Measurements from ENCODE around the gene PCCA.
A peak's percentile ranks its signal among the peaks of the same experiment; 100 is the strongest.
"Not testable (repeated sequence)": the region's sequence is repeated elsewhere in the genome, so short reads cannot be mapped to it uniquely, and the experiment has no call there.

The PCCA gene

GRCh38 chr13:100573121-100573520 is 484.2 kb downstream of the PCCA start:
- Histone ChIP-seq H3K9ac (ENCODE audit: low read length) (no peak overlapping the region), H3K27ac (ENCODE audit: low read depth, low read length) (no peak overlapping the region), H4K20me1 (ENCODE audit: low read depth, low read length) (no peaks in the 10 kb centered on the region), H3K4me3 (ENCODE audit: insufficient read depth, low read length, poor library complexity, severe bottlenecking) (no peak overlapping the region), H3F3A (ENCODE audit: insufficient read depth) (no peaks in the 10 kb centered on the region), H3K27me3 (ENCODE audit: low read length) (no peaks in the 10 kb centered on the region), H3K79me2 (ENCODE audit: insufficient read depth, low read length) (no peaks in the 10 kb centered on the region), H2AFZ (ENCODE audit: low read depth, low read length, severe bottlenecking) (no peak overlapping the region), H3K4me2 (ENCODE audit: low read depth, low read length, poor library complexity, severe bottlenecking) (no peak overlapping the region), H3K9me2 (replicated peaks; ENCODE audit: insufficient read depth, low read length) (no peaks in the 10 kb centered on the region), H3K9me3 (ENCODE audit: insufficient read depth, low read length) (no peaks in the 10 kb centered on the region), H3K36me3 (ENCODE audit: low read length) (no peaks in the 10 kb centered on the region)
- TF ChIP-seq, protein P1, sequence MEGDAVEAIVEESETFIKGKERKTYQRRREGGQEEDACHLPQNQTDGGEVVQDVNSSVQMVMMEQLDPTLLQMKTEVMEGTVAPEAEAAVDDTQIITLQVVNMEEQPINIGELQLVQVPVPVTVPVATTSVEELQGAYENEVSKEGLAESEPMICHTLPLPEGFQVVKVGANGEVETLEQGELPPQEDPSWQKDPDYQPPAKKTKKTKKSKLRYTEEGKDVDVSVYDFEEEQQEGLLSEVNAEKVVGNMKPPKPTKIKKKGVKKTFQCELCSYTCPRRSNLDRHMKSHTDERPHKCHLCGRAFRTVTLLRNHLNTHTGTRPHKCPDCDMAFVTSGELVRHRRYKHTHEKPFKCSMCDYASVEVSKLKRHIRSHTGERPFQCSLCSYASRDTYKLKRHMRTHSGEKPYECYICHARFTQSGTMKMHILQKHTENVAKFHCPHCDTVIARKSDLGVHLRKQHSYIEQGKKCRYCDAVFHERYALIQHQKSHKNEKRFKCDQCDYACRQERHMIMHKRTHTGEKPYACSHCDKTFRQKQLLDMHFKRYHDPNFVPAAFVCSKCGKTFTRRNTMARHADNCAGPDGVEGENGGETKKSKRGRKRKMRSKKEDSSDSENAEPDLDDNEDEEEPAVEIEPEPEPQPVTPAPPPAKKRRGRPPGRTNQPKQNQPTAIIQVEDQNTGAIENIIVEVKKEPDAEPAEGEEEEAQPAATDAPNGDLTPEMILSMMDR (IDR thresholded peaks at IDR 0.05; ENCODE audit: insufficient read depth, low read length, poor library complexity, severe bottlenecking), result peak; percentile 58
- TF ChIP-seq EZH2phosphoT487 (conservative IDR thresholded peaks at IDR 0.05; ENCODE audit: low read length), result no peak

- H3K36me3 ChIP-seq (ENCODE audit: low read length); H3K27me3 ChIP-seq (ENCODE audit: low read length); H4K20me1 ChIP-seq (ENCODE audit: low read depth, low read length); H3K4me2 ChIP-seq (ENCODE audit: low read depth, low read length, poor library complexity, severe bottlenecking); H2AFZ ChIP-seq (ENCODE audit: low read depth, low read length, severe bottlenecking); H3K4me3 ChIP-seq (ENCODE audit: insufficient read depth, low read length, poor library complexity, severe bottlenecking); H3F3A ChIP-seq (ENCODE audit: insufficient read depth); H3K9ac ChIP-seq (ENCODE audit: low read length); H3K9me2 ChIP-seq (replicated peaks; ENCODE audit: insufficient read depth, low read length); H3K27ac ChIP-seq (ENCODE audit: low read depth, low read length); H3K9me3 ChIP-seq (ENCODE audit: insufficient read depth, low read length); H3K79me2 ChIP-seq (ENCODE audit: insufficient read depth, low read length): not testable (repeated sequence)
These were observed 488.3 kb downstream of the PCCA start for GRCh38 chr13:100577239-100577638.
